Effector memory CD4-positive, alpha-beta T cell (primary cell): ENCODE data around the gene ORAI3.

Experiments
- DNase-seq, 3 donors: peaks; one replicate each; pipeline ENCODE4 v3.0.0-alpha.2; 2020
- H3K27ac ChIP-seq: 2 replicates; pipeline ENCODE4 v1.7.0; 2013; ENCODE audit warnings: mild to moderate bottlenecking, low read length, moderate library complexity; ENCODE audit not compliant: insufficient read depth, poor library complexity, severe bottlenecking
- H3K27me3 ChIP-seq: replicated peaks from 2 replicates; pipeline ENCODE4 v1.7.0; 2013; ENCODE audit warnings: mild to moderate bottlenecking, low read length; ENCODE audit not compliant: insufficient read depth, control insufficient read depth, poor library complexity, severe bottlenecking
- H3K36me3 ChIP-seq: 2 replicates; pipeline ENCODE4 v1.7.0; 2013; ENCODE audit warnings: mild to moderate bottlenecking, low read length, moderate library complexity; ENCODE audit not compliant: control insufficient read depth, insufficient read depth
- H3K4me1 ChIP-seq: 2 replicates; pipeline ENCODE4 v1.7.0; 2013; ENCODE audit warnings: low read length, mild to moderate bottlenecking; ENCODE audit not compliant: control insufficient read depth, insufficient read depth, poor library complexity, severe bottlenecking
- H3K4me3 ChIP-seq: 2 replicates; pipeline ENCODE4 v1.7.0; 2013; ENCODE audit warnings: low read length, low read depth, mild to moderate bottlenecking; ENCODE audit not compliant: insufficient read depth, poor library complexity, severe bottlenecking
- H3K9me3 ChIP-seq: 2 replicates; pipeline ENCODE4 v1.7.0; 2013; ENCODE audit warnings: mild to moderate bottlenecking, low read length, moderate library complexity; ENCODE audit not compliant: control insufficient read depth

Gene ORAI3

DNA sequence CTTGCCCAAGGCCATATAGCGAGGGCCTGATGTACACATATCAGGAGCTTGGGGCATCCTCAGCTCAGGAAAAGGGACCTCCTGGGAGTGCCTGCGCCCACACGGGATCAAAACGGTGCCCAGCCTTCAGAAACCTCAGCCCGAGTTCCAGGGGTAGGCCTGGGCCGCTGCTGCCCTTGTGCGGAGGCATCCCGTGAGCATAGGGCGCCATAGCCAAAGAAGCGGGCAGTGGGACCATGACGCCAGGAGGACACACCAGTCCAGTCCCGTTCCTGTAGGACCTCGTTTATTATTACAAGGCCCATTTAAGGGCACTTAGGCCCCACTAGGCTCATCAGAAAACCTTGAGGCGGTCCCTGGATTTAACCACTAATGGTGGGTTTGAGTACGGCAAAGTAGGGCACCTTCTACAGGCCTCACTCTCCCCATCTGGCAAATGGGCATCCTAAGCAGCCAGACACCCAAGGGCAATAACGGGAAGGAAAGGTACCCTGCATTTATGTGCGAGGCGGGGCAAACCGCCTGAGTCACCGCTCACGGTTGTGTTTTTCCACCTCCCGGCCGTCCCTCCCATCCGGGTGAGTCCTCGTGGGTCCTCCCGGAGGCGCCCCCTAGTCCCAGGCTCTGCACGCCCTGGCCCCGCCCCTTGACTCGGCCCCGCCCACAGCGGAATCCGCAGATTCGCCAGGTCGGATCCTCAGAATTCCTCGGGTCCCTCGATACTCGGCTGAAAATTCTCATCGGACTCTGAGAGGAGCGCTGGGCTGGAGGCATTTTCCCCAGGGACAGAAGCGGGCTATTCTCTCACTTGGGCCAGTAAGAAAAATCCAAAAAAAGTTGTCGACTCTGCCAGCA is 8.0 kb downstream of the ORAI3 start:
- H3K4me1 ChIP-seq = peaks cover 22% of the 10 kb centered on the region
- H3K27ac ChIP-seq = peak overlapping the region; percentile 98
- no peaks in the 10 kb centered on the region for H3K9me3 ChIP-seq
- H3K4me3 ChIP-seq = peak overlapping the region; percentile 98
- H3K36me3 ChIP-seq = peaks cover 26% of the 10 kb centered on the region
- no peaks in the 10 kb centered on the region for H3K27me3 ChIP-seq
- peak; percentile 78 to 81 (median 80) for DNase-seq

DNA sequence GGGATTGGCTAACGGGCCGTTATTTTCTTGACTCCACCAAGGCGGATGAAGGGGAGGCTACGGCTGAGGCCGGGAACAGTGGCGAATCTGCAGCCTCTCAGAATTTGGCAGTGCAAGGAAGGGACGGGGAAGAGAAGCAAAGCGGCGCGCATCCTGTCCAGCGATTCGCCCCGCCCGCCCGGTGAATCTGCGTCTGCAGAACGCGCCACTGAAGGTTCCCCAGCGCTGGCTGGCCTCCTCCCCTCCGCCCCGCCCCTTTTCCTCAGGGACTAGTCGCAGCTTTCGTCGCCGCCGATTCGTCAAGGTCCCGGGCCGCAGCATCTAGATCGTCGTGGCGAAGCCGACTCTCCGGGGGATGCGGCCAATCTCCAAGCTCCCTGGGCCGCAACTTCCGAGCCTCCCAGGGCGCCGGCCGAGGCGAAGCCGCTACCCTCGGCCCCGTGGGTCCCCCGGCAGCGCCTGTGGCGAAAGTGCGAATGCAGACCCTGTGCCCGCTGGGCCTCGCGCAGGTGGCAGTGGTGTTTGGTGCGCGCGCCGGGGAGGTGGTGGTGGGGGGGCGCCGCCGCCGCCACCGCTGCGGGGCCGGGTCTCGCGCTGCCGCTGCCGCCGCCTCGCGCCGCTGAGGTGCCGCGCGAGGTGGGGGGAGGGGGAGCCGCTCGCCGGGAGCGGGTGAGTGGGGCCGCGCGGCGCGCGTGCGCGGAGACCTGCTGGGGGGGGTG is 8.7 kb downstream of the ORAI3 start, which contains the start of gene SETD1A:
SETD1A (plus strand) TSS at position 299 of the 719 bp plus-strand sequence. CDS start 978 bp downstream, outside the sequence.
- peak; percentile 91 to 95 (median 93) for DNase-seq
- H3K4me1 ChIP-seq = peaks cover 22% of the 10 kb centered on the region
- peak within 1 kb of the TSS; percentile 98 for H3K27ac ChIP-seq
- H3K27me3 ChIP-seq = no peaks in the 10 kb centered on the region
- H3K36me3 ChIP-seq = peaks cover 34% of the 10 kb centered on the region
- no peaks in the 10 kb centered on the region for H3K9me3 ChIP-seq
- H3K4me3 ChIP-seq = peak within 1 kb of the TSS; percentile 98

DNA sequence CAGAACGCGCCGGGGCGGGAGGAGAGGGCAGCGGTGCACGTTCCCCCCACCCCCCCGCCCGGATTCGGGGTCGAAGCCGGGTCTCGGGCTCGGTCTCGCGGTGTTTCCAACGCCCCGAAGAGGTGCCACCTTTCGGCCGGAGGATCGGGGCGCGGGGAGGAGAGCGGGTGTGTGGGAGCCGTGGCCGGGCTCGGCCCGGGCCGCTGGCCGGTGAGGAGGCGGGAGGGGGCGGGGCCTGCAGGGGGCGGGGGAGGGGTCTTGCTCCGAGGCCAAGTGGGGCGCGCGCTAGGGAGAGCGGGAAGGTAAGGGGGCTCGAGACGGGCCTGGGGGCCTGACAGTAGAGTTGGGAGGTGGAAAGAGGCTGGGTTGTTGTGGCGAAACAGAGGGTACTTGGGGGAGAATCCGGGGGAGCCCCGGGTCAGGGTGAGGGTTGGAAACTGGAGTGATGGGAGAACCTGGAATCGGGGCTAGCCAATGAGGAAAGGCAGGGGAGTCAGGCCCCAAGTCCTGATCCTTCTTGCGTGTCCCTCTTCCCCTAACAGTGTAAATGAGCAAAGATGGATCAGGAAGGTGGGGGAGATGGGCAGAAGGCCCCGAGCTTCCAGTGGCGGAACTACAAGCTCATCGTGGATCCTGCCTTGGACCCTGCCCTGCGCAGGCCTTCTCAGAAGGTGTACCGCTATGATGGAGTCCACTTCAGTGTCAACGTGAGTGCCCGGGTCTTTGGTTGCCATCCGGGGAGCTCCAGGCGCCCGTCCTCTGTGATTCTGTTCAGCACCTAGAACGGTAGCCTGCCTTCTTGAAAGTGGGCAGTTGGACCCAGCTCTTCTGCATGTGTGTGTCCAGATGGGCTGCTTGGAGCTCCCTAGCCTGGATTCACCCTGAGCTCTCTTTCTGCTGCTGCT is 9.6 kb downstream of the ORAI3 start:
- Histone ChIP-seq H3K27ac (peak overlapping the region; percentile 98), H3K27me3 (no peaks in the 10 kb centered on the region), H3K4me3 (peak overlapping the region; percentile 98), H3K36me3 (peaks cover 41% of the 10 kb centered on the region), H3K4me1 (peaks cover 21% of the 10 kb centered on the region), H3K9me3 (no peaks in the 10 kb centered on the region)
- no peak for DNase-seq

DNA sequence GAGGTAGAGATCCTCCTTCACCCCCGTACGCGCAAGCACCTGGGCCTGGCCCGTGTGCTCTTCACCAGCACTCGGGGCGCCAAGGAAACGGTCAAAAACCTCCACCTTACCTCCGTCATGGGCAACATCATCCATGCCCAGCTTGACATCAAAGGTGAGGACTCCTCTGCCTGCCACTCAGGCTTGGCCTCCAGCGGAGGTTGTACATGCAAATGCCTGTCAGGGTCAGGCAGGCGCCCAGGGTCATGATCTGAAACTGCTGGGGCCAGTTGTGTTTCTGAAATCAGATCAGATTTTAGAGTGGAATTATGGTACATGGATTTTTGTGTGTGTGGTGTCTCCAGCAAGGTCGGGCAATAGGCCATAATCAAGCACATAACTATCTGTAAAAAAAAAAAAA is 12.5 kb downstream of the ORAI3 start:
- no peaks in the 10 kb centered on the region for H3K27me3 ChIP-seq
- no peak for DNase-seq
- no peak overlapping the region for H3K4me3 ChIP-seq
- H3K36me3 ChIP-seq = peaks cover 66% of the 10 kb centered on the region
- no peaks in the 10 kb centered on the region for H3K9me3 ChIP-seq
- H3K4me1 ChIP-seq = peaks cover 16% of the 10 kb centered on the region
- no peak overlapping the region for H3K27ac ChIP-seq

DNA sequence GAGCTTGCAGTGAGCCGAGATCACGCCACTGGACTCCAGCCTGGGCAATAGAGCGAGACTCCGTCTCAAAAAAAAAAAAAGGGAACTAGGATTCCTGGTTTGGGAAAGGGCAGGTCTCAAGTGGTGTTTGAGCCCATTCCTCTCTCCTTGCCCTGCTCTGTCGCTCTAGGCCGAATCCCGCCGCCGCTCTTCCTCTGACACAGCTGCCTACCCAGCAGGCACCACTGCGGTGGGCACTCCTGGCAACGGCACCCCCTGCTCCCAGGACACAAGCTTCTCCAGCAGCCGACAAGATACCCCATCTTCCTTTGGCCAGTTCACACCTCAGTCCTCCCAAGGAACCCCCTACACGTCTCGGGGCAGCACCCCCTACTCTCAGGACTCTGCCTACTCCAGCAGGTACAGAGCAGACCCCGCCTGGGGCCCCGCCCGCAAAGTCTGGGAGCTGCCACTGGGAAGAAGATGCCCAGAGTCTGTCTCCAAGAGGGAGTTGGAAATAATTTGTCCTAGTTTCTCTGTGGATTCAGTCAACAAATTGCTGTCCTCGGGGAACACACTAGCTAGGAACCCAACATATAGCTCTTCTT is 15.2 kb downstream of the ORAI3 start:
- no peaks in the 10 kb centered on the region for H3K9me3 ChIP-seq
- H3K27me3 ChIP-seq = no peaks in the 10 kb centered on the region
- no peak for DNase-seq
- H3K36me3 ChIP-seq = peaks cover 76% of the 10 kb centered on the region
- H3K4me1 ChIP-seq = peaks cover 2% of the 10 kb centered on the region
- no peak overlapping the region for H3K4me3 ChIP-seq
- no peak overlapping the region for H3K27ac ChIP-seq

DNA sequence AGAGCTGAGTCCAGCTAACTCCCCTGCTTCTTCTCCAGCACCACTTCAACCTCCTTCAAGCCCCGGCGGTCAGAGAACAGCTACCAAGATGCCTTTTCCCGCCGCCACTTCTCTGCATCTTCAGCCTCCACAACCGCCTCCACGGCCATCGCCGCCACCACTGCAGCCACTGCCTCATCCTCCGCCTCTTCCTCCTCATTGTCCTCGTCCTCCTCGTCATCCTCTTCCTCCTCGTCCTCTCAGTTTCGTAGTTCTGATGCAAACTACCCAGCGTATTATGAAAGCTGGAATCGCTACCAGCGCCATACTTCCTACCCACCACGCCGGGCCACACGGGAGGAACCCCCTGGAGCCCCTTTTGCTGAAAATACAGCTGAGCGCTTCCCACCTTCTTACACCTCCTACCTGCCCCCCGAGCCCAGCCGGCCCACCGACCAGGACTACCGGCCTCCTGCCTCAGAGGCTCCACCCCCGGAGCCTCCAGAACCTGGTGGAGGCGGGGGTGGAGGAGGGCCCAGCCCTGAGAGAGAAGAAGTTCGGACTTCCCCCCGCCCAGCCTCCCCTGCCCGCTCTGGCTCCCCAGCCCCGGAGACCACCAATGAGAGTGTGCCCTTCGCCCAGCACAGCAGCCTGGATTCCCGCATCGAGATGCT is 15.8 kb downstream of the ORAI3 start:
- no peaks in the 10 kb centered on the region for H3K4me1 ChIP-seq
- DNase-seq = no peak
- H3K4me3 ChIP-seq = no peak overlapping the region
- no peaks in the 10 kb centered on the region for H3K9me3 ChIP-seq
- no peaks in the 10 kb centered on the region for H3K27me3 ChIP-seq
- peaks cover 78% of the 10 kb centered on the region for H3K36me3 ChIP-seq
- no peak overlapping the region for H3K27ac ChIP-seq

DNA sequence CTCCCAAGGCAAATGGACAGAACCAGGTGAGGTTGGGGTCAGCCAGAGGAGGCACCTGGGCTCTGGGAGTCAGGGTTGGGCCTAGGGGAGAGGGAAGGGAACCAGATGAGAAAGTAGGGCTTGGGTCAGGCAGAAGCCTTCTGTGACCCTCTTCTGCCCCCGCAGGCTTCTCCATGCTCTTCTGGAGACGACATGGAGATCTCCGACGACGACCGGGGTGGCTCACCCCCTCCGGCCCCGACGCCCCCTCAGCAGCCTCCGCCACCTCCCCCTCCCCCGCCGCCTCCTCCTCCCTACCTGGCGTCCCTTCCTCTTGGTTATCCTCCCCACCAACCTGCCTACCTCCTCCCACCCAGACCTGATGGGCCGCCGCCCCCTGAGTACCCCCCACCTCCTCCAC is 16.6 kb downstream of the ORAI3 start:
- Histone ChIP-seq H3K27ac (no peak overlapping the region), H3K36me3 (peaks cover 75% of the 10 kb centered on the region), H3K9me3 (no peaks in the 10 kb centered on the region), H3K4me3 (no peak overlapping the region), H3K4me1 (no peaks in the 10 kb centered on the region), H3K27me3 (no peaks in the 10 kb centered on the region)
- DNase-seq = no peak

DNA sequence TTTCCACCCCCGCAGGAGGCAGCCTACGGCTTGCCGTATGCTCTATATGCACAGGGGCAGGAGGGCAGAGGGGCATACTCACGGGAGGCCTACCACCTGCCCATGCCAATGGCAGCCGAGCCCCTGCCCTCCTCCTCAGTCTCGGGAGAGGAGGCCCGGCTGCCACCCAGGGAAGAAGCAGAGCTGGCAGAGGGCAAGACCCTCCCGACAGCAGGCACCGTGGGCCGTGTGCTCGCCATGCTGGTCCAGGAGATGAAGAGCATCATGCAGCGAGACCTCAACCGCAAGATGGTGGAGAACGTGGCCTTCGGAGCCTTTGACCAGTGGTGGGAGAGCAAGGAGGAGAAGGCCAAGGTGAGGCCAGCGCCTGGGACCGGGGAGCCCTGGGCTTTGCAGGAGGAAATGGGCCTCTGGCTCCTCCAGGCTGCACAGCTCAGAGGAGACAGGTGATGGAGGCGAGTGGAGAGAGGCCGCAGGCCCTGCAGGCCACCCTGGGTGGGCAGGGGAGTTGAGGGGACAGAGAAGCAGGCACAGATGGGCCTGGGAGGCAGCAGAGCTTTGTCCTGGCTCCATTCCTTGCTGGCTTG is 17.3 kb downstream of the ORAI3 start:
- Histone ChIP-seq H3K9me3 (no peaks in the 10 kb centered on the region), H3K36me3 (peaks cover 75% of the 10 kb centered on the region), H3K27me3 (no peaks in the 10 kb centered on the region), H3K4me3 (no peak overlapping the region), H3K4me1 (no peaks in the 10 kb centered on the region), H3K27ac (no peak overlapping the region)
- DNase-seq = no peak

DNA sequence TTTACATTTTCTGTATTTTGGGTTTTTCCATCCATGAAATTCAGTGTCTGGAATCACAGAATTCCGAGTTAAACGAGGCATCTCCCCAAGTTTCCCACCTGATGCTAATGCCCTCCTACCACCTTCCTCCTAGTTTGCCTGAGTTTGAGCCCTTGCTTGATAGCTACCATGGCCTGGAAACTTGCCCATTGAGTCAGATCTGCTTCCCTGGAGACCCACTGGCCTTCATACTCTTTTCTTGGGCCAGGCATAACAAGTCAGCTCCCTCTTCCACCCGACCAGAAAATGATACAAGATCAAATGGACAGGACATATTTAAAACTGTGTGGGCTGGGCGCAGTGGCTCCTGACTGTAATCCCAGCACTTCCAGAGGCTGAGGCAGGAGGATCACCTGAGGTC is 18.9 kb downstream of the ORAI3 start:
- Histone ChIP-seq H3K4me1 (no peaks in the 10 kb centered on the region), H3K36me3 (peaks cover 75% of the 10 kb centered on the region), H3K27ac (no peak overlapping the region), H3K9me3 (no peaks in the 10 kb centered on the region), H3K4me3 (no peak overlapping the region), H3K27me3 (no peaks in the 10 kb centered on the region)
- DNase-seq = no peak
